WTC11 (cell line): ENCODE results near the gene TLK1.

Experiments used
- CTCF ChIP-seq: fragments of 200-600 bp; IDR thresholded peaks from 2 replicates; pipeline ENCODE4 v1.8.0; 2022; ENCODE audit warnings: antibody characterized with exemption
- KAT7 ChIP-seq: sonication (generic); formaldehyde crosslinking; IDR thresholded peaks from 2 replicates; pipeline ENCODE4 v1.8.1; 2023; ENCODE audit warnings: missing genetic modification reagents, mild to moderate bottlenecking, borderline replicate concordance
- PREB ChIP-seq: sonication (generic); formaldehyde crosslinking; IDR thresholded peaks from 2 replicates; pipeline ENCODE4 v1.8.1; 2022; ENCODE audit warnings: mild to moderate bottlenecking, missing genetic modification reagents, moderate library complexity, borderline replicate concordance
- SP1 ChIP-seq: sonication (generic); formaldehyde crosslinking; conservative IDR thresholded peaks from 2 replicates; pipeline ENCODE4 v1.8.1; 2022; ENCODE audit warnings: missing genetic modification reagents
- ZNF263 ChIP-seq: sonication (generic); formaldehyde crosslinking; IDR thresholded peaks from 2 replicates; pipeline ENCODE4 v1.8.1; 2022; ENCODE audit warnings: low read depth, mild to moderate bottlenecking, moderate library complexity, missing genetic modification reagents

- no peak for TF ChIP-seq PREB (CRISPR knock-in tag)
- TF ChIP-seq SP1 (CRISPR knock-in tag) = no peak
- no peak for TF ChIP-seq KAT7 (CRISPR knock-in tag)
- TF ChIP-seq CTCF = no peak
- TF ChIP-seq ZNF263 (CRISPR knock-in tag) = no peak
These were observed 14.6 kb downstream of the TLK1 start for GRCh38 chr2:171146071-171146470.
